Hepatocyte (in vitro differentiated cells): ENCODE data around the gene ZNF594.

ENCODE experiments used
- EZH2phosphoT487 ChIP-seq: fragments of 200-600 bp; sonication (generic); IDR thresholded peaks from one replicate; pipeline ENCODE4 v1.6.1; 2018; ENCODE audit warnings: antibody characterized with exemption, mild to moderate bottlenecking, low read depth, moderate library complexity; ENCODE audit not compliant: unreplicated experiment, severe bottlenecking
- TF ChIP-seq, protein P1 (sequence below): fragments of 200-600 bp; sonication (generic); IDR thresholded peaks from 2 replicates; pipeline ENCODE4 v1.5.1; 2016; ENCODE audit warnings: antibody characterized with exemption, mild to moderate bottlenecking; ENCODE audit not compliant: poor library complexity

DNA sequence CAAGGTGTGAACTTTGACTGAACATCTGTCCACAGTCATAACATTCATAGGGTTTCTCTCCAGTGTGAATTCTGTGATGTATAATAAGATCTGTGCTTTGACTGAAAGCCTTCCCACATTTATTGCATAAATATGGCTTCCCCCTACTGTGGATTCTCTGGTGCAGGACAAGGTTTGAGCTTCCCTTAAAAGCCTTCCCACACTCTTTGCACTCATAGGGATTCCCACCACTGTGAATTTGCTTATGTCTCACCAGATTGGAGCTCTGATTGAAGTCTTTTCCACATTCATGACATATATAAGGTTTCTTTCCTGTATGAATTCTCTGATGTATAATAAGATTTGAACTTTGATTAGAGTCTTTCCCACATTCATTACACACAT is 8.3 kb downstream of the ZNF594 start:
- TF ChIP-seq, protein P1, sequence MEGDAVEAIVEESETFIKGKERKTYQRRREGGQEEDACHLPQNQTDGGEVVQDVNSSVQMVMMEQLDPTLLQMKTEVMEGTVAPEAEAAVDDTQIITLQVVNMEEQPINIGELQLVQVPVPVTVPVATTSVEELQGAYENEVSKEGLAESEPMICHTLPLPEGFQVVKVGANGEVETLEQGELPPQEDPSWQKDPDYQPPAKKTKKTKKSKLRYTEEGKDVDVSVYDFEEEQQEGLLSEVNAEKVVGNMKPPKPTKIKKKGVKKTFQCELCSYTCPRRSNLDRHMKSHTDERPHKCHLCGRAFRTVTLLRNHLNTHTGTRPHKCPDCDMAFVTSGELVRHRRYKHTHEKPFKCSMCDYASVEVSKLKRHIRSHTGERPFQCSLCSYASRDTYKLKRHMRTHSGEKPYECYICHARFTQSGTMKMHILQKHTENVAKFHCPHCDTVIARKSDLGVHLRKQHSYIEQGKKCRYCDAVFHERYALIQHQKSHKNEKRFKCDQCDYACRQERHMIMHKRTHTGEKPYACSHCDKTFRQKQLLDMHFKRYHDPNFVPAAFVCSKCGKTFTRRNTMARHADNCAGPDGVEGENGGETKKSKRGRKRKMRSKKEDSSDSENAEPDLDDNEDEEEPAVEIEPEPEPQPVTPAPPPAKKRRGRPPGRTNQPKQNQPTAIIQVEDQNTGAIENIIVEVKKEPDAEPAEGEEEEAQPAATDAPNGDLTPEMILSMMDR, result no peak
- no peak for TF ChIP-seq EZH2phosphoT487
